Upper lobe of right lung (tissue), 1 donor: ENCODE results near the gene SH3D19. TPM values are rescaled to one million over a fixed set of nuclear protein-coding genes. Genes with fewer than 3 reads are reported as not detected.
"Not testable (repeated sequence)": the region's sequence is repeated elsewhere in the genome, so short reads cannot be mapped to it uniquely, and the experiment has no call there.

Experiments used
- ATAC-seq: fragments of 200-7000 bp; cut with Tn5 transposase; one replicate; pipeline ENCODE4 v1.9.1; 2020; ENCODE audit warnings: mild to moderate bottlenecking, moderate library complexity
- DNase-seq: peaks from one replicate; pipeline ENCODE4 v3.0.0-alpha.2; 2020
- H3K27ac ChIP-seq: fragments of 200-600 bp; one replicate; pipeline ENCODE4 v1.8.0; 2022
- H3K27me3 ChIP-seq: fragments of 200-600 bp; one replicate; pipeline ENCODE4 v1.8.0; 2022; ENCODE audit warnings: mild to moderate bottlenecking
- H3K36me3 ChIP-seq: fragments of 200-600 bp; one replicate; pipeline ENCODE4 v1.8.0; 2022
- H3K4me1 ChIP-seq: fragments of 200-600 bp; one replicate; pipeline ENCODE4 v1.8.0; 2022
- H3K4me3 ChIP-seq: fragments of 200-600 bp; one replicate; pipeline ENCODE4 v1.8.0; 2022; ENCODE audit warnings: mild to moderate bottlenecking
- H3K9me3 ChIP-seq: fragments of 200-600 bp; one replicate; pipeline ENCODE4 v1.8.0; 2022
- intact Hi-C: fragments of 100-400 bp; cut with DNase I; formaldehyde crosslinking; loops from one replicate; pipeline ENCODE4 v1.11.0; 2022
- total RNA-seq: library from RNA; stranded (reverse); fragmentation: NEBNext Ultra II Directional; extraction: Animal tissue kit (Norgen Biotek cat#: 25700); gene quantifications from one replicate; pipeline ENCODE4 v1.2.1, GENCODE V29; 2021
- TF ChIP-seq, protein P1 (sequence below): fragments of 200-600 bp; IDR thresholded peaks from one replicate; pipeline ENCODE4 v1.8.0; 2022; ENCODE audit warnings: antibody characterized with exemption
- donor health status: DM: no; HTN: yes; CAD: no; lungs with severe emphysema.

SH3D19 gene
- total RNA-seq, 1 donor from 2014 or later: 125 TPM

DNA sequence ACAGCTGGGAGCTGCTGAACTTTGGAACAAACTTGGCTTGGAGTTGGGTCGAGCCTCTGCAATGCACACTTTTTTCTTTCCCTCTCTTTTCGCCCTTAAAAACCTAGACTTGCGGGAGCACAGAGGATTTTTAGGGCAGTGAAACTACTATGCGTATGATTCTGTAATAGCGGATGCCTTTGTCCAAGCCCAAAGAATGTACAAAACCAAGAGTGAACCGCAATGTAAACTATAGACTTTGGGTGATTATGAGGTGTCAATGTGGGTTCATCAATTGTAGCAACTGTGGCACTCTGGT lies 493 bp upstream of the SH3D19 start:
- H3K9me3 ChIP-seq: no peaks in the 10 kb centered on the region
- TF ChIP-seq, protein P1, sequence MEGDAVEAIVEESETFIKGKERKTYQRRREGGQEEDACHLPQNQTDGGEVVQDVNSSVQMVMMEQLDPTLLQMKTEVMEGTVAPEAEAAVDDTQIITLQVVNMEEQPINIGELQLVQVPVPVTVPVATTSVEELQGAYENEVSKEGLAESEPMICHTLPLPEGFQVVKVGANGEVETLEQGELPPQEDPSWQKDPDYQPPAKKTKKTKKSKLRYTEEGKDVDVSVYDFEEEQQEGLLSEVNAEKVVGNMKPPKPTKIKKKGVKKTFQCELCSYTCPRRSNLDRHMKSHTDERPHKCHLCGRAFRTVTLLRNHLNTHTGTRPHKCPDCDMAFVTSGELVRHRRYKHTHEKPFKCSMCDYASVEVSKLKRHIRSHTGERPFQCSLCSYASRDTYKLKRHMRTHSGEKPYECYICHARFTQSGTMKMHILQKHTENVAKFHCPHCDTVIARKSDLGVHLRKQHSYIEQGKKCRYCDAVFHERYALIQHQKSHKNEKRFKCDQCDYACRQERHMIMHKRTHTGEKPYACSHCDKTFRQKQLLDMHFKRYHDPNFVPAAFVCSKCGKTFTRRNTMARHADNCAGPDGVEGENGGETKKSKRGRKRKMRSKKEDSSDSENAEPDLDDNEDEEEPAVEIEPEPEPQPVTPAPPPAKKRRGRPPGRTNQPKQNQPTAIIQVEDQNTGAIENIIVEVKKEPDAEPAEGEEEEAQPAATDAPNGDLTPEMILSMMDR: no peak
- H3K27me3 ChIP-seq: no peaks in the 10 kb centered on the region
- H3K27ac ChIP-seq: peak overlapping the region; percentile 86
- H3K36me3 ChIP-seq: no peaks in the 10 kb centered on the region
- intact Hi-C loops: no loop called here
- H3K4me3 ChIP-seq: peak overlapping the region; percentile 68
- H3K4me1 ChIP-seq: peaks cover 17% of the 10 kb centered on the region
- ATAC-seq (no peak), DNase-seq (no peak)

DNA sequence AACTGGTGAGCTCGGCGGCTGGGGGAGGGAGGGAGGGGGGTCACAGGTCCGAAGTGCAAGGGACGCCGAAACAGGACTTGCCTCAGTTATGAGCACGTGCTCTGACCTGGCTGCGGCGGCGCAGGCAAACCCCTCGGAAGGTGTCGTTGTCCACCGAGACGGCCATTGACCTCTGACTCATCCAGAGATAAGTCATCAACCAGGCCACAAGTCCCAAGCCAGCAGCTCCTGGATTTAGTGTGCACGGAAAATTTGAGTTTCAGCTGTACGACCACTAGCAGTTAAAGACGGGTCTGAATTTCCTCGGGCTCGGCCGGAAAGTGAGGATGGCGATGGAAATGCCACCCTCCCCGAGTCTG lies 674 bp downstream of the SH3D19 start:
- H3K4me1 ChIP-seq: peaks cover 17% of the 10 kb centered on the region
- DNase-seq: peak; percentile 71
- peak overlapping the region; percentile 68 for H3K4me3 ChIP-seq
- H3K27ac ChIP-seq: peak overlapping the region; percentile 86
- no peaks in the 10 kb centered on the region for H3K36me3 ChIP-seq
- TF ChIP-seq, protein P1: no peak
- intact Hi-C loops: no loop called here
- H3K27me3 ChIP-seq: no peaks in the 10 kb centered on the region
- H3K9me3 ChIP-seq: no peaks in the 10 kb centered on the region
- peak; percentile 64 for ATAC-seq

DNA sequence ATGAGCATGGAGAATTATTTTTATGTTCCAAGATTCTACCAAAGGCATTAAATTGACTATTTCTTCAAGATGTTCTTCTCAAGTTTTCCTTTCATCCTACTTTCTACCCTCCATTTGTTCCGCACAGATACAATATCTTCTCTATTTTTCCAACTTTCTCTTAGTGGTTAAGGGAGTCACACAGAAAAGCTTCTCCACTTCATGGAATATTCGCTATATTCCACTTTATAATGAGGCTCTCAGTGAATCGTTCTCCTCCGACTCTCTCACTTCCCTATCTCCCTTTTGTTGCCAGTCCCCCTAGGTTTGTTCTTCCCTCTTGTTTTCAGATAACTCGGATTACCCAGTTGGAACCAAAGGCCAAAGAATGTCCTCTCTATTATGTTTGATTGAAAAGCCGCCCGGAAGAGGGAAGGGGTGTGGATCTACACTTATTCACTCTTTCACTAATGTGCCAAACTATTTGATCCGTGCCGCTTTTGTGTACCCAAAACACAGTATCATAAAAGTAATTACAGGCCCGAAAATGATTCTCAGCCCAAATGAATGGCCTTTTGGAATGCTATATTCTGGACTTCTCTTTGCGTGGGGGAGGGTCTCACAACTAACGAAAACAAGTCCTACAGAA lies 1.2 kb downstream of the SH3D19 start:
- peak overlapping the region; percentile 68 for H3K4me3 ChIP-seq
- H3K9me3 ChIP-seq: no peaks in the 10 kb centered on the region
- no peaks in the 10 kb centered on the region for H3K36me3 ChIP-seq
- H3K27ac ChIP-seq: peak overlapping the region; percentile 86
- TF ChIP-seq, protein P1: no peak
- H3K4me1 ChIP-seq: peaks cover 17% of the 10 kb centered on the region
- intact Hi-C loops: no loop called here
- H3K27me3 ChIP-seq: no peaks in the 10 kb centered on the region
- ATAC-seq (no peak), DNase-seq (no peak)

DNA sequence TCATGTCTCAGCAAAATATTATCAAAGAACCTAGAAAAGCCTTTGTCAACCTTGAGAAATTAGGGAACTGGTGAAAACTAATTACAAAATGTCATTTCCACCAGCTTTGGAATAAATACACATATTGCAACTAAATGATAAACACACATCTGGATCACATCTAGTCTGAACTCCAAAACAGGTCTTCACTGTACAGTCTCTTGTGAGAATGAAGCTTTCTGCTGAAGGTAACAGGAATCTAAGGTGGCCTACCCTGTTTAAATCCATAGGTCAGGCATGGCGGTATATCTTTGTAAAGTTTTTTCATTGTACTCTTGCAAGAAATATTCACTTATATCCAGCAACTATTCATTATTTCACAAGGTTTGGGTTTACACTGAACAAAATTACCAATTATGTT lies 1.7 kb downstream of the SH3D19 start:
- Histone ChIP-seq H3K4me3 (peak overlapping the region; percentile 68), H3K27ac (peak overlapping the region; percentile 86), H3K36me3 (no peaks in the 10 kb centered on the region), H3K9me3 (no peaks in the 10 kb centered on the region), H3K4me1 (peaks cover 17% of the 10 kb centered on the region), H3K27me3 (no peaks in the 10 kb centered on the region)
- DNase-seq (no peak), ATAC-seq (no peak)
- TF ChIP-seq, protein P1: no peak
- intact Hi-C loops: no loop called here

DNA sequence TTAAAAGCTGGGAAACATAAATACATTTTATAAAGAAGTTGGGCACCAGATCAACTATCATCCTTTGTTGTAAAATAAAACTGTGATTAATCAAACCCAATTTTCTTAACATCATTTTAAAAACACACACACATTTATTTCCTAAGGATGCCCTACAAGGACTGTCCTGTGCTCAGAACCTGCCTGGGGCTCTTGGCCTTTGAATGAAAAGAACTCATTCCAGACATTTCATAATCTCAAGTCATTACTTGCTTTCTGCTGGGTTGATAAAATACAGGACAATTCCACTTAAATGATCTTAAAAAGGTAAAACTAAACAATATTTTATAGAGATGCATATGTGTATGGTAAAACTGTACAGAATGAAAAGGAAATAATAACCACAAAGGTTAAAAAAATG lies 2.8 kb downstream of the SH3D19 start:
- ATAC-seq: no peak
- no peaks in the 10 kb centered on the region for H3K27me3 ChIP-seq
- no peaks in the 10 kb centered on the region for H3K9me3 ChIP-seq
- H3K36me3 ChIP-seq: no peaks in the 10 kb centered on the region
- intact Hi-C loops: no loop called here
- TF ChIP-seq, protein P1: no peak
- DNase-seq: no peak
- H3K4me1 ChIP-seq: peaks cover 17% of the 10 kb centered on the region
- peak overlapping the region; percentile 68 for H3K4me3 ChIP-seq
- H3K27ac ChIP-seq: peak overlapping the region; percentile 86

DNA sequence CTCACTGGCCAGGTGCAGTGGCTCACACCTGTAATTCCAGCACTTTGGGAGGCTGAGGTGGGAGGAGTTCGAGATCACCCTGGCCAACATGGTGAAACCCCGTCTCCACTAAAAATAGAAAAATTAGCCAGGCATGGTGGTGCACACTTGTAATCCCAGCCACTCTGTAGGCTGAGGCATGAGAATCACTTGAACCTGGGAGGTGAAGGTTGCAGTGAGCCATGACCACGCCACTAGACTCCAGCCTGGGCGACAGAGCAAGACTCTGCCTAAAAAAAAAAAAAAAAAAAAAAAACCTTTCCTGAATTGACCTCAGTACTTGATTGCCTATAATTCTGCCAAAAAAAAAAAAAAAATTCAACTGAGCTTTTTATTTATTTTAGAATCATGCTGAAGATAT lies 3.2 kb downstream of the SH3D19 start:
- H3K27ac ChIP-seq, intact Hi-C loops, DNase-seq, H3K27me3 ChIP-seq, H3K9me3 ChIP-seq, ATAC-seq, H3K4me3 ChIP-seq, H3K36me3 ChIP-seq: not testable (repeated sequence)
- peaks cover 17% of the 10 kb centered on the region for H3K4me1 ChIP-seq
